Measurements from ENCODE around the gene TBC1D30.

DNA sequence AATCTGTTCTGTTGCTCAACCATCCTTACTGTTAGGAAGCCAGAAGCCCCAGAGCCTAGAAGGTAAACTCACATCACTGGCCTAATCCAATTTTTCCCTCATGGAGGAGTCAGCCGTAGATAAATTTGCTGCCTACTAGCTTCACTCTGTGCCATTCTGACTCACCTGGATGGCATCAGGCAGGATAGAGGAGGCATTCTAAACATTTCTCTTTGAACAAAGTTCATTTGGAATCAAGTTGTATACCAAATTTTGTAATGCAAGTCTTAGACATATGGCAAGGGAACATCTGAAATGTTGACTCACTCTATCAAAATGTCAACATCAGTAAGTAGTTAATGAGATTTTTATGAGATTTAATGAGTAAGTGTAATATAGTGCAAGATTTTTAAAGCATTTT is 13.6 kb upstream of the TBC1D30 start:
- TF ChIP-seq CTCF (IDR thresholded peaks at IDR 0.05) = no peak
- TF ChIP-seq POLR2AphosphoS5 (IDR thresholded peaks at IDR 0.05) = no peak
- no peak for TF ChIP-seq EP300 (IDR thresholded peaks at IDR 0.05)

All from upper lobe of left lung (tissue), 4 donors.